ENCODE results near the gene MDFIC.

GRCh38 chr7:114934086-114934485, 12.2 kb downstream of the MDFIC start:
- no peak for TF ChIP-seq CTCF (IDR thresholded peaks at IDR 0.05; ENCODE audit: poor library complexity)
- TF ChIP-seq EZH2phosphoT487 (IDR thresholded peaks at IDR 0.05; ENCODE audit: low read depth, severe bottlenecking, unreplicated experiment): no peak
- no peak for TF ChIP-seq EZH2 (IDR thresholded peaks at IDR 0.05; ENCODE audit: borderline replicate concordance)

All from hepatocyte (in vitro differentiated cells).